NCI-H460 (cell line): Measurements from ENCODE around the gene H2AZ2. TPM values are rescaled to one million over a fixed set of nuclear protein-coding genes. Genes with fewer than 3 reads are reported as not detected.
"Not testable (repeated sequence)": the region's sequence is repeated elsewhere in the genome, so short reads cannot be mapped to it uniquely, and the experiment has no call there.

ENCODE experiments used
- DNase-seq: peaks from one replicate; pipeline ENCODE4 v3.0.0-alpha.2; 2016; ENCODE audit warnings: low read depth; ENCODE audit errors: extremely low read depth
- total RNA-seq: library from RNA; depleted of rRNA; stranded (reverse); fragments of >200 nt; shearing (Covaris generic); gene quantifications from 2 replicates; pipeline ENCODE4 v1.2.3, GENCODE V29; 2014; rRNA removed

H2AZ2 gene
- total RNA-seq, 1 experiment from 2014 or later, result 220 TPM

- DNase-seq, result no peak
These were observed 57.9 kb downstream of the H2AZ2 start for GRCh38 chr7:44789990-44790389.

GRCh38 chr7:44787762-44788161 lies 60.1 kb downstream of the H2AZ2 start:
- no peak for DNase-seq

- DNase-seq, result no peak
These were observed 60.8 kb downstream of the H2AZ2 start for GRCh38 chr7:44787041-44787440.

GRCh38 chr7:44785218-44785617 lies 62.7 kb downstream of the H2AZ2 start:
- DNase-seq, result not testable (repeated sequence)

- no peak for DNase-seq
These were observed 63.5 kb downstream of the H2AZ2 start for GRCh38 chr7:44784364-44784763.

GRCh38 chr7:44783407-44783806 lies 64.5 kb downstream of the H2AZ2 start:
- DNase-seq, result no peak

- no peak for DNase-seq
These were observed 65.4 kb downstream of the H2AZ2 start for GRCh38 chr7:44782460-44782859.

Other genes starting within 250 kb of the H2AZ2 start
- 54.1 and 63.3 TPM in 2 replicates for gene OGDH, start 241.5 kb downstream of the H2AZ2 start, total RNA-seq
- gene ZMIZ2, start 99.2 kb downstream of the H2AZ2 start, total RNA-seq, result 20.9 and 21.0 TPM in 2 replicates
- 4,126 and 4,272 TPM in 2 replicates for gene PPIA, start 51.4 kb downstream of the H2AZ2 start, total RNA-seq
- 16.2 and 17.9 TPM in 2 replicates for gene PURB, start 37.4 kb upstream of the H2AZ2 start, total RNA-seq
- 0.07 TPM in 1 of 2 replicates, not detected in the other for gene MYO1G, start 130.9 kb upstream of the H2AZ2 start, total RNA-seq
- gene CCM2, start 152.1 kb upstream of the H2AZ2 start, total RNA-seq, result 24.8 and 27.4 TPM in 2 replicates
- 0.14 TPM in 1 of 2 replicates, not detected in the other for gene NACAD, start 240.9 kb upstream of the H2AZ2 start, total RNA-seq